PC-3 (cell line): ENCODE data around the gene CAMK1D. TPM values are rescaled to one million over a fixed set of nuclear protein-coding genes. Genes with fewer than 3 reads are reported as not detected.

Experiments used
- ATAC-seq: fragments of 200-7000 bp; cut with Tn5 transposase; 2 replicates; pipeline ENCODE4 v1.9.1; 2020; ENCODE audit warnings: mild to moderate bottlenecking, moderate library complexity
- BruUV-seq: library from RNA; stranded (reverse); fragments of 400-500 nt; replicated peaks from 2 replicates; lab custom pipeline; 2021; lab: Mats Ljungman, UMichigan
- CTCF ChIA-PET: fragments of 300-600 bp; sonication (Branson Sonifier 250); formaldehyde crosslinking; loops from one replicate; lab custom pipeline; 2022; ENCODE audit warnings: antibody characterized with exemption; lab: Charles Lee
- POLR2A ChIA-PET: fragments of 300-600 bp; sonication (Branson Sonifier 250); formaldehyde crosslinking; loops from one replicate; lab custom pipeline; 2022; ENCODE audit warnings: antibody characterized with exemption; ENCODE audit not compliant: unreplicated experiment; lab: Charles Lee
- DNase-seq: peaks from one replicate; pipeline ENCODE4 v3.0.0-alpha.2; 2015
- H2AFZ ChIP-seq: fragments of 300-600 bp; sonication (generic); 2 replicates; pipeline ENCODE4 v1.6.0; 2016; ENCODE audit warnings: antibody characterized with exemption, low read length
- H3F3A ChIP-seq: fragments of 300-600 bp; sonication (generic); one replicate; pipeline ENCODE4 v1.6.0; 2017; ENCODE audit warnings: antibody characterized with exemption, low read length, control low read depth, mild to moderate bottlenecking; ENCODE audit not compliant: unreplicated experiment
- H3K27ac ChIP-seq: fragments of 300-600 bp; sonication (generic); 2 replicates; pipeline ENCODE4 v1.5.1; 2016; ENCODE audit warnings: mild to moderate bottlenecking, low read length
- H3K27me3 ChIP-seq: fragments of 300-600 bp; sonication (generic); 2 replicates; pipeline ENCODE4 v1.6.1; 2016; ENCODE audit warnings: low read length, mixed read lengths
- H3K36me3 ChIP-seq: fragments of 300-600 bp; sonication (generic); 2 replicates; pipeline ENCODE4 v1.6.1; 2016; ENCODE audit warnings: low read depth, mixed run types, low read length, mixed read lengths
- H3K4me1 ChIP-seq: fragments of 300-600 bp; sonication (generic); 2 replicates; pipeline ENCODE4 v1.5.1; 2016; ENCODE audit warnings: low read length; ENCODE audit not compliant: insufficient read depth
- H3K4me2 ChIP-seq: fragments of 300-600 bp; sonication (generic); 2 replicates; pipeline ENCODE4 v1.6.0; 2016; ENCODE audit warnings: low read length
- H3K4me3 ChIP-seq: fragments of 300-600 bp; sonication (generic); 2 replicates; pipeline ENCODE4 v1.5.1; 2016; ENCODE audit warnings: mild to moderate bottlenecking, low read length, mixed read lengths
- H3K79me2 ChIP-seq: fragments of 300-600 bp; sonication (generic); 2 replicates; pipeline ENCODE4 v1.6.1; 2017; ENCODE audit warnings: low read length, mixed read lengths
- H3K9ac ChIP-seq: fragments of 300-600 bp; sonication (generic); 2 replicates; pipeline ENCODE4 v1.6.0; 2016; ENCODE audit warnings: mild to moderate bottlenecking, low read length
- H3K9me2 ChIP-seq: fragments of 300-600 bp; sonication (generic); replicated peaks from 2 replicates; pipeline ENCODE4 v1.6.1; 2016; ENCODE audit warnings: mixed run types, low read length, mixed read lengths
- H3K9me3 ChIP-seq: fragments of 300-600 bp; sonication (generic); 2 replicates; pipeline ENCODE4 v1.6.1; 2016; ENCODE audit warnings: low read length, mixed read lengths
- H4K20me1 ChIP-seq: fragments of 300-600 bp; sonication (generic); 2 replicates; pipeline ENCODE4 v1.6.1; 2016; ENCODE audit warnings: low read length, mixed read lengths
- EZH2 ChIP-seq: fragments of 300-600 bp; sonication (generic); IDR thresholded peaks from one replicate; pipeline ENCODE4 v1.6.1; 2017; ENCODE audit warnings: antibody characterized with exemption, mild to moderate bottlenecking, low read length; ENCODE audit not compliant: unreplicated experiment
- EZH2phosphoT487 ChIP-seq: fragments of 300-600 bp; sonication (generic); IDR thresholded peaks from 2 replicates; pipeline ENCODE4 v1.6.1; 2018; ENCODE audit warnings: mild to moderate bottlenecking, antibody characterized with exemption, low read length, borderline replicate concordance
- intact Hi-C: fragments of 100-400 bp; cut with micrococcal nuclease; formaldehyde crosslinking; loops from 2 replicates; pipeline ENCODE4 v1.9.0; 2023
- total RNA-seq: library from RNA; depleted of rRNA; stranded (reverse); fragments of >200 nt; gene quantifications from 2 replicates; pipeline ENCODE4 v1.2.3, GENCODE V29; 2014
- TF ChIP-seq, protein P1 (sequence below): fragments of 300-600 bp; sonication (generic); conservative IDR thresholded peaks from 2 replicates; pipeline ENCODE4 v1.5.1; 2017; ENCODE audit warnings: antibody characterized with exemption, low read depth, mild to moderate bottlenecking, low read length

Gene CAMK1D
- total RNA-seq, 1 experiment from 2014 or later: 1.3 TPM

DNA sequence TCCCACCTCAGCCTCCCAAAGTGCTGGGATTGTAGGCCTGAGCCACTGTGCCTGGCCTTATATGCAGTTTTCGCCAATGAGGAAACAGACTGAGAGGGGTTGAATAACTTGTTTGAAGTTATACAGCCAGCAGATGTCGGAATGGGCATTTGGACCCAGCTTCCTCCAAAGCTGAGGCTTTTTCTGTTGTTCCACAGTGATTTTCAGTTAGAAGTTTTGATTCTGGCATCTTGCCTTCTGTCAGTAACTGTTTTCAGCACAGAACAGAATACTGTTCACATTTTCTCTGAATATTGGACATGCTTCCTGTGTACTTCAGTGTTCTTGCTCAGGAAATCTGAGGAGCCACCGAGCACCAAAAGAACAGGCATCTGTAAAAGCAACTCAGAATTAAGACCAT lies 287.2 kb downstream of the CAMK1D start:
- no peak overlapping the region for H3K9ac ChIP-seq
- H3K36me3 ChIP-seq: no peaks in the 10 kb centered on the region
- POLR2A ChIA-PET: no interaction called here
- H4K20me1 ChIP-seq: no peaks in the 10 kb centered on the region
- H3K27me3 ChIP-seq: no peaks in the 10 kb centered on the region
- no peak overlapping the region for H3K4me3 ChIP-seq
- no peaks in the 10 kb centered on the region for H3K79me2 ChIP-seq
- TF ChIP-seq EZH2 (no peak), EZH2phosphoT487 (no peak)
- no peak for ATAC-seq
- no peaks in the 10 kb centered on the region for H3K9me3 ChIP-seq
- H3K9me2 ChIP-seq: no peaks in the 10 kb centered on the region
- peaks cover 21% of the 10 kb centered on the region for H3K4me1 ChIP-seq
- H3K4me2 ChIP-seq: no peak overlapping the region
- H3F3A ChIP-seq: no peaks in the 10 kb centered on the region
- no peak overlapping the region for H2AFZ ChIP-seq
- CTCF ChIA-PET: no interaction called here
- DNase-seq: no peak
- H3K27ac ChIP-seq: peak overlapping the region; percentile 83
- intact Hi-C loops: no loop called here
- BruUV-seq: no TSS peak

DNA sequence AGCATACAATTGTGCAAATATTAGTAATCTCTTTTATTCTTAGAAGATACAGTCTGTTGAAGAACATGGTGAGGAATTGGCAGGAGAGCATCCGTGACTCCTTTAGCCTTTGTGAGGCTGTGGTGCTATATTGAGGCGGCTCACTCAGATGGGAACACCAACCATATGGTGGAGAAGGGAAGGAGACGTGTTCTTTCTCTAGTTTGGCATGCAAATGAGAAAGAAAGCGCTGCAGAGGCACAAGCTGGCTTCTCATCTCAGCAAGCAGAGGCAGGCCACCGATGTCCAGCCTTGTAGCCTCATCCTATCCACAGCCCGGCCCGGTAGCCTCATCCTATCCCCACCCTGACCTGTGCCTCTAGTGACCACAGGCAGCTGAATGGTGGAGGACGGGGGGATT lies 288.3 kb downstream of the CAMK1D start:
- Histone ChIP-seq H4K20me1 (no peaks in the 10 kb centered on the region), H3K4me1 (peaks cover 16% of the 10 kb centered on the region), H3K27ac (no peak overlapping the region), H3K36me3 (no peaks in the 10 kb centered on the region), H2AFZ (no peak overlapping the region), H3K4me2 (no peak overlapping the region), H3K27me3 (no peaks in the 10 kb centered on the region), H3K9me3 (no peaks in the 10 kb centered on the region), H3F3A (no peaks in the 10 kb centered on the region), H3K4me3 (no peak overlapping the region), H3K9me2 (no peaks in the 10 kb centered on the region), H3K79me2 (no peaks in the 10 kb centered on the region), H3K9ac (no peak overlapping the region)
- ChIA-PET CTCF (interaction anchor here (0.6 kb wide), 1 partner anchor 462 kb away, joined by 3 read pairs; no protein-coding TSS in a partner anchor), POLR2A (no interaction called here)
- ATAC-seq (no peak), DNase-seq (no peak)
- TF ChIP-seq EZH2phosphoT487 (no peak), EZH2 (no peak)
- TF ChIP-seq, protein P1, sequence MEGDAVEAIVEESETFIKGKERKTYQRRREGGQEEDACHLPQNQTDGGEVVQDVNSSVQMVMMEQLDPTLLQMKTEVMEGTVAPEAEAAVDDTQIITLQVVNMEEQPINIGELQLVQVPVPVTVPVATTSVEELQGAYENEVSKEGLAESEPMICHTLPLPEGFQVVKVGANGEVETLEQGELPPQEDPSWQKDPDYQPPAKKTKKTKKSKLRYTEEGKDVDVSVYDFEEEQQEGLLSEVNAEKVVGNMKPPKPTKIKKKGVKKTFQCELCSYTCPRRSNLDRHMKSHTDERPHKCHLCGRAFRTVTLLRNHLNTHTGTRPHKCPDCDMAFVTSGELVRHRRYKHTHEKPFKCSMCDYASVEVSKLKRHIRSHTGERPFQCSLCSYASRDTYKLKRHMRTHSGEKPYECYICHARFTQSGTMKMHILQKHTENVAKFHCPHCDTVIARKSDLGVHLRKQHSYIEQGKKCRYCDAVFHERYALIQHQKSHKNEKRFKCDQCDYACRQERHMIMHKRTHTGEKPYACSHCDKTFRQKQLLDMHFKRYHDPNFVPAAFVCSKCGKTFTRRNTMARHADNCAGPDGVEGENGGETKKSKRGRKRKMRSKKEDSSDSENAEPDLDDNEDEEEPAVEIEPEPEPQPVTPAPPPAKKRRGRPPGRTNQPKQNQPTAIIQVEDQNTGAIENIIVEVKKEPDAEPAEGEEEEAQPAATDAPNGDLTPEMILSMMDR: no peak
- BruUV-seq: no TSS peak
- intact Hi-C loops: no loop called here

GRCh38 chr10:12638103-12638502 lies 288.8 kb downstream of the CAMK1D start:
- no peak overlapping the region for H3K27ac ChIP-seq
- H3K27me3 ChIP-seq: no peaks in the 10 kb centered on the region
- no peaks in the 10 kb centered on the region for H3K9me2 ChIP-seq
- TF ChIP-seq EZH2 (no peak), EZH2phosphoT487 (no peak)
- TF ChIP-seq, protein P1: no peak
- intact Hi-C loops: no loop called here
- H3K4me2 ChIP-seq: no peak overlapping the region
- CTCF ChIA-PET: interaction anchor here (0.6 kb wide), 1 partner anchor 461 kb away, joined by 3 read pairs; no protein-coding TSS in a partner anchor
- H3K9ac ChIP-seq: no peak overlapping the region
- no peak for ATAC-seq
- H3K4me1 ChIP-seq: peaks cover 16% of the 10 kb centered on the region
- H3F3A ChIP-seq: no peaks in the 10 kb centered on the region
- H3K36me3 ChIP-seq: no peaks in the 10 kb centered on the region
- no peaks in the 10 kb centered on the region for H3K79me2 ChIP-seq
- POLR2A ChIA-PET: no interaction called here
- no peak overlapping the region for H3K4me3 ChIP-seq
- H3K9me3 ChIP-seq: no peaks in the 10 kb centered on the region
- H4K20me1 ChIP-seq: no peaks in the 10 kb centered on the region
- BruUV-seq: no TSS peak
- no peak overlapping the region for H2AFZ ChIP-seq
- DNase-seq: no peak
